Measurements from ENCODE around the gene GJA4.
"Not testable (repeated sequence)": the region's sequence is repeated elsewhere in the genome, so short reads cannot be mapped to it uniquely, and the experiment has no call there.

The GJA4 gene

DNA sequence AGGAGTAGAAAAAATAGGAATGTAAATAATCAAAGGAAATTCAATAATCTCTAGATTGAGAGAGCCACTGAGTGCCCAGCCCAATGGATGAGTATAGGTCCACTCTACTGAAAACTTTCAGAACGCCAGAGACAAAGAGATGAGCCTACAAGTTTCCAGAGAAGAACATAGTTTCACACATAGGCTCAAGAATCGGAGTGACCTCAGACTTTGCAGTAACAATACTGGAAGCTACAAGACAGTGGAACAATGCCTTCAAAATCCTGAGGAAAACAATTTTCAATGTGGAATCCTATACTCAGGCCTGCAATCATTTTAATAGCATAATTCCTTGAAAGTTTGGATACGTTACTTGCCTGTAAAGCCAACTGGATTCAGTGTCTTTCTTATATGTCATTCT lies 11.0 kb downstream of the GJA4 start:
- H3K4me2 ChIP-seq (ENCODE audit: low read length): no peak overlapping the region
- H3K4me1 ChIP-seq: no peaks in the 10 kb centered on the region
- H3K9me3 ChIP-seq (ENCODE audit: control insufficient read depth, low read length): no peaks in the 10 kb centered on the region
- H3K9ac ChIP-seq: no peak overlapping the region
- no peak overlapping the region for H3K27ac ChIP-seq
- H3K36me3 ChIP-seq (ENCODE audit: control insufficient read depth, insufficient read depth, low read length): no peaks in the 10 kb centered on the region
- TF ChIP-seq, protein P1, sequence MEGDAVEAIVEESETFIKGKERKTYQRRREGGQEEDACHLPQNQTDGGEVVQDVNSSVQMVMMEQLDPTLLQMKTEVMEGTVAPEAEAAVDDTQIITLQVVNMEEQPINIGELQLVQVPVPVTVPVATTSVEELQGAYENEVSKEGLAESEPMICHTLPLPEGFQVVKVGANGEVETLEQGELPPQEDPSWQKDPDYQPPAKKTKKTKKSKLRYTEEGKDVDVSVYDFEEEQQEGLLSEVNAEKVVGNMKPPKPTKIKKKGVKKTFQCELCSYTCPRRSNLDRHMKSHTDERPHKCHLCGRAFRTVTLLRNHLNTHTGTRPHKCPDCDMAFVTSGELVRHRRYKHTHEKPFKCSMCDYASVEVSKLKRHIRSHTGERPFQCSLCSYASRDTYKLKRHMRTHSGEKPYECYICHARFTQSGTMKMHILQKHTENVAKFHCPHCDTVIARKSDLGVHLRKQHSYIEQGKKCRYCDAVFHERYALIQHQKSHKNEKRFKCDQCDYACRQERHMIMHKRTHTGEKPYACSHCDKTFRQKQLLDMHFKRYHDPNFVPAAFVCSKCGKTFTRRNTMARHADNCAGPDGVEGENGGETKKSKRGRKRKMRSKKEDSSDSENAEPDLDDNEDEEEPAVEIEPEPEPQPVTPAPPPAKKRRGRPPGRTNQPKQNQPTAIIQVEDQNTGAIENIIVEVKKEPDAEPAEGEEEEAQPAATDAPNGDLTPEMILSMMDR (IDR thresholded peaks at IDR 0.05): no peak
- no peak overlapping the region for H3K4me3 ChIP-seq (ENCODE audit: low read depth, low read length)
- no peak overlapping the region for H2AFZ ChIP-seq
- H3K79me2 ChIP-seq: no peaks in the 10 kb centered on the region
- no peaks in the 10 kb centered on the region for H3K27me3 ChIP-seq (ENCODE audit: control insufficient read depth, insufficient read depth, low read length)

DNA sequence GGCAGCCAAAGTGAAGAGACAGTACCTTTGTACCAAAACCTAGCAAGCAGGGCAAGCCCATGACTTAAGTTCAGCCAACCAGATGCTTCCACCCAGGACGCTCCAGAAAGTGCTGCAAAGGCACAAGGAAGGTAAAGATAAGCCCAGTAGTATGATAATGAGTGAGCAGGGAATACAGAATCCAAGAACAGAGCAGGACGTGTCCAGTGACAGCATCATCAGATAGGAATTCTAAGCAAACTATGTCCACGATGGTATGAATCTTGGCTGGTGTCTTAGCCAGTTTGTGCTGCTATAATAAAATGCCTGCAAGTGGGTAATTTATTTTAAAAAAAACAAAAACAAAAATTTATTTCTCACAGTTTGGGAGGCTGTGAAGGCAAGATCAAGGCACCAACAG lies 13.6 kb downstream of the GJA4 start:
- H3K4me3 ChIP-seq (ENCODE audit: low read depth, low read length): no peak overlapping the region
- TF ChIP-seq, protein P1 (IDR thresholded peaks at IDR 0.05): no peak
- H3K27me3 ChIP-seq (ENCODE audit: control insufficient read depth, insufficient read depth, low read length): no peaks in the 10 kb centered on the region
- no peak overlapping the region for H3K27ac ChIP-seq
- no peak overlapping the region for H3K9ac ChIP-seq
- H3K9me3 ChIP-seq (ENCODE audit: control insufficient read depth, low read length): no peaks in the 10 kb centered on the region
- no peak overlapping the region for H3K4me2 ChIP-seq (ENCODE audit: low read length)
- H2AFZ ChIP-seq: no peak overlapping the region
- H3K79me2 ChIP-seq: no peaks in the 10 kb centered on the region
- no peaks in the 10 kb centered on the region for H3K4me1 ChIP-seq
- no peaks in the 10 kb centered on the region for H3K36me3 ChIP-seq (ENCODE audit: control insufficient read depth, insufficient read depth, low read length)

DNA sequence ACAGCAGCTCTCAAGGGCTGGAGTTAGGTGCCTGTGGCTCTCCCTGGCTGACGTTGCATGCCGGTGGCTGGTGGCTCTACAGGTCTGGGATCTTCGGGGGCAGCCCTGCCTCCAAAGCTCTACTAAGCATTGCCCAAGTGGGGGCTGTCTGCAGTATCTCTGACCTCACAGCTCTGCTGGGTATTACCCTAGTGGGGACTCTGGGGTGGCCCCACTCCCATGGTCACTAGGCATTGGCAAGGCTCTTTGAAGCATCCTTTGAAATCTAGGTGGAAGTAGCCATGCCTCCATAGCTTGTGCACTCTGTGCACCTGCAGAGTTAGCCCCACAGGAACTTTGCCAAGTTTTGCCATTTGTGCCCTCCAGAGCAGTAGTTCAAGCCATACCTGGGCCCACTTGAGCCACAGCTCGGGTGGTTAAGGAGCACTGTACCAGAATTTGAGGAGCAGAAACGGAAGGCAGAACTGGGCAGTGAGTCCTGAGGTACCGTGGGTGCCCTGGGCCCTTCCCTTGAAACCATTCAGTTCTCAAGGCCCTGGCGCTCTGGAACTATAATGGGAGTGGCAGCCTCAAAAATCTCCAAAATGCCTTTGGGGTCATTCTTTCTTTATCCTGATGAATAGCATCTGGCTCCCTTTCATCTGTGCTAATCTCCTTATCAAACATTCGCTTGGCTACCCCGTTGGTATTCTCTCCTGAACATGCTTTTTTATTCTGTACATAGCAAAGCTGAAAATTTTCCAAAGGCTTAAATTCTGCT lies 15.4 kb downstream of the GJA4 start:
- Histone ChIP-seq H3K79me2 (no peaks in the 10 kb centered on the region), H3K9ac (no peak overlapping the region), H3K9me3 (ENCODE audit: control insufficient read depth, low read length) (no peaks in the 10 kb centered on the region), H3K4me2 (ENCODE audit: low read length) (no peak overlapping the region), H3K36me3 (ENCODE audit: control insufficient read depth, insufficient read depth, low read length) (no peaks in the 10 kb centered on the region), H3K27ac (no peak overlapping the region), H3K27me3 (ENCODE audit: control insufficient read depth, insufficient read depth, low read length) (no peaks in the 10 kb centered on the region), H2AFZ (no peak overlapping the region), H3K4me1 (no peaks in the 10 kb centered on the region), H3K4me3 (ENCODE audit: low read depth, low read length) (no peak overlapping the region)
- TF ChIP-seq, protein P1 (IDR thresholded peaks at IDR 0.05): no peak

DNA sequence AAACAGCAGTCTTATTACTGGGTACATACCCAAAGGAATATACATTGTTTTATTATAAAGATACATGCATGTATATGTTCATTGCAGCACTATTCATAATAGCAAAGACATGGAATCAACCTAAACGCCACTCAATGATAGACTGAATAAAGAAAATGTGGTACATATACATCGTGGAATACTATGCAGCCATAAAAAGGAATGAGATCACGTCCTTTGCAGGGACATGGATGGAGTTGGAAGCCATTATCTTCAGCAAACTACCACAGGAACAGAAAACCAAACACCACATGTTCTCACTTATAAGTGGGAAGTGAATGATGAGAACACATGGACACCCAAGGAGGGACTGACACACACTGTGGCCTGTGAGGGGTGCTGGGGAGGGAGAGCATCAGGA lies 18.0 kb downstream of the GJA4 start:
- H3K9ac ChIP-seq; H3K79me2 ChIP-seq; H3K4me1 ChIP-seq; H3K36me3 ChIP-seq (ENCODE audit: control insufficient read depth, insufficient read depth, low read length); H3K4me2 ChIP-seq (ENCODE audit: low read length); H3K9me3 ChIP-seq (ENCODE audit: control insufficient read depth, low read length); H3K27me3 ChIP-seq (ENCODE audit: control insufficient read depth, insufficient read depth, low read length); H2AFZ ChIP-seq; H3K4me3 ChIP-seq (ENCODE audit: low read depth, low read length); H3K27ac ChIP-seq: not testable (repeated sequence)

DNA sequence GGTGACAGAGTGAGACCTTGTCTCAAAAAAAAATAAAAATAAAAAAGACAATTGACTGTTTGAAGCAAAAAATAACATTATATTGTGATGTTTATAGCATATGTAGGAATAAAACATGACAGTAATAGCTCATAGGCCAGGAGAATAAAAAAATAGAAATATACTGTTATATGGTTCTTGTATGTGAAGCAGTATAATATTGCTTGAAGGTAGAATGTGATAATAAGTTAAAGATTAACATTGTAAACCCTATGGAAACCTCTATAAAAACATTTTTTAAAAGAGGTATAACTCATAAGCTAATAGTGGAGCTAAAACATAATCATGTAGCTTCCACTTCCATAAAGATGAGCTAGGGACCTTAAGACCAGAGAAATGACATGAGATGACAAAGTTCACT lies 23.5 kb downstream of the GJA4 start:
- Histone ChIP-seq H3K4me2 (ENCODE audit: low read length) (no peak overlapping the region), H3K9ac (no peak overlapping the region), H3K4me3 (ENCODE audit: low read depth, low read length) (no peak overlapping the region), H3K27me3 (ENCODE audit: control insufficient read depth, insufficient read depth, low read length) (no peaks in the 10 kb centered on the region), H2AFZ (no peak overlapping the region), H3K9me3 (ENCODE audit: control insufficient read depth, low read length) (no peaks in the 10 kb centered on the region), H3K27ac (no peak overlapping the region), H3K36me3 (ENCODE audit: control insufficient read depth, insufficient read depth, low read length) (no peaks in the 10 kb centered on the region), H3K4me1 (no peaks in the 10 kb centered on the region), H3K79me2 (no peaks in the 10 kb centered on the region)
- TF ChIP-seq, protein P1 (IDR thresholded peaks at IDR 0.05): no peak

Data from parathyroid adenoma (tissue), 2 donors.